ENCODE measurements around the gene PAX3.

DNA sequence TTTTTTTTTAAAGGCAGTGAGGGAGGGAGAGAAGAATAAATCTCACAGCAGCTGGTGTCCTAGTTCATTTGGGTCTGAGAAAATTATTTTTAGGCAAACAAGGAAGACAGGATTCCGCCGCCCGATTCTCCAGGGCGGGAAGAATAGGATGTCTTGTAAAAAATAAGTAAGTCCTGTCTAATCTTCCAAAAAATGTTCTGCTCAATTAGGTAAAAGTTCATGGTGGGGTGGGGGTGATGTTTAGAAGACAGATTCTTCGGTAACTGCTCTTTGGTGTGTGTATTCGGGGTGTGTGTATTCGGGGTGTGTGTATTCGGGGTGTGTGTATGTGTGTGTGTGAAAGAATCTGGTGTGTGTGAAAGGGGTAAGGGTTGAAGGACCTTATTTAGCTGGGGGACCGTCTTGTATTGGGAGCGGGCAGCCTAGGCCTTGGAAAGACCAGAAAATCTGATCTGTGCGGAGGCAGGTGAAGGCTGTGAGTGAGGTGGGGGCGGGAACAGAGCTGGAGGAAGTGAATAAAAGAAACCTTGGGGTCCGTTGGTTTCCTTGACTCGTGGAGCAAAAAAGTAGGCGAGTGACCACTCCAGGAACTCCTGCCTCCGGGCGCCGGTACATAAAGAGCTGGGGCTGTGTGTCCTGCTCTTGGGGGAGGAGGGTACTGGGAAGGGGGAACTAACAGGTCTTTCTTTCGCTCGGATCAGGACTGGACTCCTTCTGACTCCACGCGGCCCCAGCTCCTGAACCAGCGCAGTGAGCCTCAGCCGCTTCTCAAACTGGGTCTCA lies 4.4 kb upstream of the PAX3 start:
- TF ChIP-seq CEBPB (IDR thresholded peaks at IDR 0.05; ENCODE audit: borderline replicate concordance, low read depth, low read length) = no peak
- TF ChIP-seq, protein P1, sequence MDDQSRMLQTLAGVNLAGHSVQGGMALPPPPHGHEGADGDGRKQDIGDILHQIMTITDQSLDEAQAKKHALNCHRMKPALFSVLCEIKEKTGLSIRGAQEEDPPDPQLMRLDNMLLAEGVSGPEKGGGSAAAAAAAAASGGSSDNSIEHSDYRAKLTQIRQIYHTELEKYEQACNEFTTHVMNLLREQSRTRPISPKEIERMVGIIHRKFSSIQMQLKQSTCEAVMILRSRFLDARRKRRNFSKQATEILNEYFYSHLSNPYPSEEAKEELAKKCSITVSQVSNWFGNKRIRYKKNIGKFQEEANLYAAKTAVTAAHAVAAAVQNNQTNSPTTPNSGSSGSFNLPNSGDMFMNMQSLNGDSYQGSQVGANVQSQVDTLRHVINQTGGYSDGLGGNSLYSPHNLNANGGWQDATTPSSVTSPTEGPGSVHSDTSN (CRISPR knock-in tag; IDR thresholded peaks at IDR 0.05; ENCODE audit: borderline replicate concordance) = no peak
- TF ChIP-seq FOXJ3 (CRISPR knock-in tag; IDR thresholded peaks at IDR 0.05; ENCODE audit: borderline replicate concordance) = no peak
- TF ChIP-seq NFE2L1 (CRISPR knock-in tag; IDR thresholded peaks at IDR 0.05; ENCODE audit: borderline replicate concordance) = no peak
- TF ChIP-seq NFRKB (IDR thresholded peaks at IDR 0.05) = no peak
- TF ChIP-seq, protein P2, sequence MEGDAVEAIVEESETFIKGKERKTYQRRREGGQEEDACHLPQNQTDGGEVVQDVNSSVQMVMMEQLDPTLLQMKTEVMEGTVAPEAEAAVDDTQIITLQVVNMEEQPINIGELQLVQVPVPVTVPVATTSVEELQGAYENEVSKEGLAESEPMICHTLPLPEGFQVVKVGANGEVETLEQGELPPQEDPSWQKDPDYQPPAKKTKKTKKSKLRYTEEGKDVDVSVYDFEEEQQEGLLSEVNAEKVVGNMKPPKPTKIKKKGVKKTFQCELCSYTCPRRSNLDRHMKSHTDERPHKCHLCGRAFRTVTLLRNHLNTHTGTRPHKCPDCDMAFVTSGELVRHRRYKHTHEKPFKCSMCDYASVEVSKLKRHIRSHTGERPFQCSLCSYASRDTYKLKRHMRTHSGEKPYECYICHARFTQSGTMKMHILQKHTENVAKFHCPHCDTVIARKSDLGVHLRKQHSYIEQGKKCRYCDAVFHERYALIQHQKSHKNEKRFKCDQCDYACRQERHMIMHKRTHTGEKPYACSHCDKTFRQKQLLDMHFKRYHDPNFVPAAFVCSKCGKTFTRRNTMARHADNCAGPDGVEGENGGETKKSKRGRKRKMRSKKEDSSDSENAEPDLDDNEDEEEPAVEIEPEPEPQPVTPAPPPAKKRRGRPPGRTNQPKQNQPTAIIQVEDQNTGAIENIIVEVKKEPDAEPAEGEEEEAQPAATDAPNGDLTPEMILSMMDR (CRISPR knock-in tag; IDR thresholded peaks at IDR 0.05) = no peak
- no peak for TF ChIP-seq GABPA (IDR thresholded peaks at IDR 0.05; ENCODE audit: low read depth, low read length)
- TF ChIP-seq GABPA (CRISPR knock-in tag; IDR thresholded peaks at IDR 0.05; ENCODE audit: low read depth) = no peak
- no peak for TF ChIP-seq KAT2B (IDR thresholded peaks at IDR 0.05; ENCODE audit: borderline replicate concordance, low read depth, low read length)
- TF ChIP-seq ZNF24 (IDR thresholded peaks at IDR 0.05) = no peak
- TF ChIP-seq, protein P3, sequence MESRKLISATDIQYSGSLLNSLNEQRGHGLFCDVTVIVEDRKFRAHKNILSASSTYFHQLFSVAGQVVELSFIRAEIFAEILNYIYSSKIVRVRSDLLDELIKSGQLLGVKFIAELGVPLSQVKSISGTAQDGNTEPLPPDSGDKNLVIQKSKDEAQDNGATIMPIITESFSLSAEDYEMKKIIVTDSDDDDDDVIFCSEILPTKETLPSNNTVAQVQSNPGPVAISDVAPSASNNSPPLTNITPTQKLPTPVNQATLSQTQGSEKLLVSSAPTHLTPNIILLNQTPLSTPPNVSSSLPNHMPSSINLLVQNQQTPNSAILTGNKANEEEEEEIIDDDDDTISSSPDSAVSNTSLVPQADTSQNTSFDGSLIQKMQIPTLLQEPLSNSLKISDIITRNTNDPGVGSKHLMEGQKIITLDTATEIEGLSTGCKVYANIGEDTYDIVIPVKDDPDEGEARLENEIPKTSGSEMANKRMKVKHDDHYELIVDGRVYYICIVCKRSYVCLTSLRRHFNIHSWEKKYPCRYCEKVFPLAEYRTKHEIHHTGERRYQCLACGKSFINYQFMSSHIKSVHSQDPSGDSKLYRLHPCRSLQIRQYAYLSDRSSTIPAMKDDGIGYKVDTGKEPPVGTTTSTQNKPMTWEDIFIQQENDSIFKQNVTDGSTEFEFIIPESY (CRISPR knock-in tag; IDR thresholded peaks at IDR 0.05) = no peak
- TF ChIP-seq RAD51 (IDR thresholded peaks at IDR 0.05; ENCODE audit: borderline replicate concordance) = no peak
- TF ChIP-seq NCOR1 (IDR thresholded peaks at IDR 0.05; ENCODE audit: borderline replicate concordance, low read length) = no peak
- TF ChIP-seq NR2C2 (CRISPR knock-in tag; IDR thresholded peaks at IDR 0.05; ENCODE audit: borderline replicate concordance) = no peak
- TF ChIP-seq POLR2A (IDR thresholded peaks at IDR 0.05; ENCODE audit: insufficient read depth in 1 of 2, low read depth in 2 of 2, low read length in 2 of 2) = no peak
